T-helper 1 cell treated with Interleukin-12 subunit alpha and Interleukin-12 subunit beta and Interleukin-4 antibody, amounts not matched to agents 30 μg/mL and 1 μg/mL, for 36 hours (primary cell): ENCODE data around the gene ARFGAP3.

Source experiments
- H3K27ac Mint-ChIP-seq: one replicate; pipeline ENCODE4 v1.8.0; 2021; ENCODE audit warnings: mild to moderate bottlenecking, mixed read lengths
- H3K27me3 Mint-ChIP-seq: one replicate; pipeline ENCODE4 v1.8.0; 2021; ENCODE audit warnings: low read depth, mixed read lengths
- H3K36me3 Mint-ChIP-seq: one replicate; pipeline ENCODE4 v1.8.0; 2021; ENCODE audit warnings: low read depth, mixed read lengths
- H3K4me1 Mint-ChIP-seq: one replicate; pipeline ENCODE4 v1.8.0; 2021; ENCODE audit warnings: low read depth, mixed read lengths
- H3K4me3 Mint-ChIP-seq: one replicate; pipeline ENCODE4 v1.8.0; 2021; ENCODE audit warnings: mild to moderate bottlenecking, moderate library complexity, mixed read lengths
- H3K9me3 Mint-ChIP-seq: one replicate; pipeline ENCODE4 v1.8.0; 2021; ENCODE audit warnings: mixed read lengths

ARFGAP3 gene

GRCh38 chr22:42805998-42806830, 50.9 kb downstream of the ARFGAP3 start:
- Mint-ChIP-seq H3K9me3 (no peaks in the 10 kb centered on the region), H3K4me3 (no peak overlapping the region), H3K4me1 (no peaks in the 10 kb centered on the region), H3K27me3 (no peaks in the 10 kb centered on the region), H3K36me3 (peaks cover 15% of the 10 kb centered on the region), H3K27ac (no peak overlapping the region)

- H3K27me3 Mint-ChIP-seq: no peaks in the 10 kb centered on the region
- H3K36me3 Mint-ChIP-seq: peaks cover 15% of the 10 kb centered on the region
- no peaks in the 10 kb centered on the region for H3K9me3 Mint-ChIP-seq
- H3K4me1 Mint-ChIP-seq: no peaks in the 10 kb centered on the region
- H3K27ac Mint-ChIP-seq: no peak overlapping the region
- no peak overlapping the region for H3K4me3 Mint-ChIP-seq
Measured at GRCh38 chr22:42805016-42805997, 51.8 kb downstream of the ARFGAP3 start.

GRCh38 chr22:42803389-42803788, 53.7 kb downstream of the ARFGAP3 start:
- Mint-ChIP-seq H3K4me3 (no peak overlapping the region), H3K4me1 (no peaks in the 10 kb centered on the region), H3K36me3 (peaks cover 12% of the 10 kb centered on the region), H3K27ac (no peak overlapping the region), H3K27me3 (no peaks in the 10 kb centered on the region), H3K9me3 (no peaks in the 10 kb centered on the region)

DNA sequence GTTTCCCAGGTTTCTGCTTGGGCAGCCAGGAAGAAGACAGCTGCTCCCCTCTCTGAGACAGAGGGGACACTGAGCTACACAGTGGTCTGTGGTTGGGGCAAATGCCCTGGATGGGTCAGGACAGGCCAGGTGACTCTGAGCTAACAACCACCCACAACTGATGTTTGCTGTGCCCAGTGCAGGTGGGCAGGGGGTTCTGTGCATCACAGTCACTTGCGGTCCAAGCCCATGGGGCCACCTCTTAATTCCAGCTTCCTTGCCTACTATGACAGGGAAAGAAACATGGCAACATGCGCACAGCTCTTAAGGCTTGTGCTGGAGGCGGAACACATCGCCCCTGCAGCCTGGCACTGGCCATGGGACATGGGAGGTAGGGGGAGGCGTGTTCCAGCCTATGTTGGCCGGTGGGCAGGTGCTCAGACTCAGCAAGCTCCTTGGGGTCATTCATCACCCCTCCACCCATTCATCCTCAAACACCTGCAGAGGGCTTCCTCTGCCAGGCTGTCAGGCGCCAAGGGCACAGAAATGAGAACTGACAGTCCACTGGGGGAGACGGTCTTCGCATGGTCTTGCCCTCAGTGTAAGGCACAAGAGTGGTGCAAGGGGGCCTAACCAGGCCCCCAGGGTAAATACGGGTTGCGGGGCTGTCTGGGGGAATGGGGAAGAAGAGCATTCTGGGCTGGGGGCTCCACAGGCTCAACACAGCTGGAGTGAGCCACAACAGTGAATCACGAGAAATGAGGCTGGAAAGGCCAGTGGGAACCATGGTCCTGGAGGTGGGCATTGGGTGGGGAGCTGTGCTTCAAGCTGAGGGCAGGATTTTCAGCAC, 55.6 kb downstream of the ARFGAP3 start:
- H3K9me3 Mint-ChIP-seq: no peaks in the 10 kb centered on the region
- no peaks in the 10 kb centered on the region for H3K27me3 Mint-ChIP-seq
- no peak overlapping the region for H3K4me3 Mint-ChIP-seq
- H3K36me3 Mint-ChIP-seq: peaks cover 8% of the 10 kb centered on the region
- H3K27ac Mint-ChIP-seq: no peak overlapping the region
- H3K4me1 Mint-ChIP-seq: no peaks in the 10 kb centered on the region

GRCh38 chr22:42800451-42801251, 56.4 kb downstream of the ARFGAP3 start:
- no peak overlapping the region for H3K4me3 Mint-ChIP-seq
- H3K4me1 Mint-ChIP-seq: no peaks in the 10 kb centered on the region
- no peak overlapping the region for H3K27ac Mint-ChIP-seq
- H3K9me3 Mint-ChIP-seq: no peaks in the 10 kb centered on the region
- H3K27me3 Mint-ChIP-seq: no peaks in the 10 kb centered on the region
- H3K36me3 Mint-ChIP-seq: peaks cover 8% of the 10 kb centered on the region

DNA sequence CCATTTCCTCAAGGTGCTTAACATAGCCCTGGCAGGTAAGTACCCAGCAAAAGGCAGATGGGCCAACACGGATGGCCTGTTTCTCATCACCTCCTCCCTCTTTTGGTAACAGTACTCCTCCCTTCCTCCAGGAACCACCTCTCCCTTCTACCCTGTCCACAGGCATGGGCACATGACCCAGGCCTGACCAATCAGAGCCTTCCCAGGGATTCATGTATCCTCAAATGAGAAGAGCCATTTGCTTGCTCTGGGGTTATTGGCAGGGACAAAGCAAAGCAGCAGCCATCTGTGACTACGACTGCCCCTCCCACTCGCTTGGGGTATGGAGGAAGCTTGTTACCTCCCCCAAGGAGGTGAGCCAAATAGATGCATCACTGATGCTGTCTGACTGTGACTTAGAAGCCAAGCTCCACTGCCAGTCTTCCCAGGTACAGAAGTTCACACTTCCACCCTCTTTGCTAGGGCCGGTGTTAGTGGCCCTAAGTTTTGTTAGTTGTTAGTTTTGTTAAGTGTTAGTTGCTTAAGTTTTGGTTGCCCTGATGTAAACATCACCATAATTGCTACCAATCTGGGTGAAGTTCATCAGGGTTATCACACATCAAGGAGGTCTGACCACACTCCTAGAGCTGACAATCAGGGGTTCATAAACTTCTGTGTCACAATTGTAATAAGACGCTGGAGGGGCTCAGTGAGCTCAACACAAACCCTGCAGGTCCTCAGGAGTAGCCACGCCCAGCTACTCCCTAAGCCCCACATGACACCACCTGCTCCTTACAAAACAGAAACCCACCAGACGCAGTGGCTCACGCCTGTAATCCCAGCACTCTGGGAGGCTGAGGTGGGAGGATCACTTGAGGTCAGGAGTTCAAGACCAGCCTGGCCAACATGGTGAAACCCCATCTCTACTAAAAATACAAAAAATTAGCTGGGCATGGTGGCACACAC, 57.3 kb downstream of the ARFGAP3 start:
- Mint-ChIP-seq H3K36me3 (peaks cover 8% of the 10 kb centered on the region), H3K27me3 (no peaks in the 10 kb centered on the region), H3K4me1 (no peaks in the 10 kb centered on the region), H3K4me3 (no peak overlapping the region), H3K9me3 (no peaks in the 10 kb centered on the region), H3K27ac (no peak overlapping the region)

- Mint-ChIP-seq H3K9me3 (no peaks in the 10 kb centered on the region), H3K27ac (no peak overlapping the region), H3K27me3 (no peaks in the 10 kb centered on the region), H3K4me1 (no peaks in the 10 kb centered on the region), H3K4me3 (no peak overlapping the region), H3K36me3 (peaks cover 8% of the 10 kb centered on the region)
Measured at GRCh38 chr22:42799061-42799460, 58.0 kb downstream of the ARFGAP3 start.

GRCh38 chr22:42797011-42797410, 60.1 kb downstream of the ARFGAP3 start:
- Mint-ChIP-seq H3K27me3 (no peaks in the 10 kb centered on the region), H3K4me1 (no peaks in the 10 kb centered on the region), H3K36me3 (peaks cover 8% of the 10 kb centered on the region), H3K9me3 (no peaks in the 10 kb centered on the region), H3K4me3 (no peak overlapping the region), H3K27ac (no peak overlapping the region)

DNA sequence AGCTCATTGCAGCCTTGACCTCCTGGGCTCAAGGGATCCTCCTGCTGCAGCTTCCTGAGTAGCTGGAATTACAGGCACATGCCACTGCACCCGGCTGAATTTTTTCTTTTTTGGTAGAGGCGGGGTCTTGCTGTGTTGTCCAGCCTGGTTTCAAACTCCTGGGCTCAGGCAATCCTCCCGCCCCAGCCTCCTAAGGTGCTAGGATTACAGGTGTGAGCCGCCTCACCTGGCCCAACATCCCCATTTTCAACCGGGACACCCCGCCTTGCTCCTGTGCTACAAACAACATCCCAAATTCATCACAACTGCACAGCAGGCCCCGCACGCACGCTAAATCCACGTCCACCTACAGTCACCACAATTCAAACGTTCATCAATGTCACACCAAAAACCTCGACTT, 61.0 kb downstream of the ARFGAP3 start:
- Mint-ChIP-seq H3K9me3 (no peaks in the 10 kb centered on the region), H3K27ac (no peak overlapping the region), H3K27me3 (no peaks in the 10 kb centered on the region), H3K4me1 (no peaks in the 10 kb centered on the region), H3K4me3 (no peak overlapping the region), H3K36me3 (peaks cover 6% of the 10 kb centered on the region)

DNA sequence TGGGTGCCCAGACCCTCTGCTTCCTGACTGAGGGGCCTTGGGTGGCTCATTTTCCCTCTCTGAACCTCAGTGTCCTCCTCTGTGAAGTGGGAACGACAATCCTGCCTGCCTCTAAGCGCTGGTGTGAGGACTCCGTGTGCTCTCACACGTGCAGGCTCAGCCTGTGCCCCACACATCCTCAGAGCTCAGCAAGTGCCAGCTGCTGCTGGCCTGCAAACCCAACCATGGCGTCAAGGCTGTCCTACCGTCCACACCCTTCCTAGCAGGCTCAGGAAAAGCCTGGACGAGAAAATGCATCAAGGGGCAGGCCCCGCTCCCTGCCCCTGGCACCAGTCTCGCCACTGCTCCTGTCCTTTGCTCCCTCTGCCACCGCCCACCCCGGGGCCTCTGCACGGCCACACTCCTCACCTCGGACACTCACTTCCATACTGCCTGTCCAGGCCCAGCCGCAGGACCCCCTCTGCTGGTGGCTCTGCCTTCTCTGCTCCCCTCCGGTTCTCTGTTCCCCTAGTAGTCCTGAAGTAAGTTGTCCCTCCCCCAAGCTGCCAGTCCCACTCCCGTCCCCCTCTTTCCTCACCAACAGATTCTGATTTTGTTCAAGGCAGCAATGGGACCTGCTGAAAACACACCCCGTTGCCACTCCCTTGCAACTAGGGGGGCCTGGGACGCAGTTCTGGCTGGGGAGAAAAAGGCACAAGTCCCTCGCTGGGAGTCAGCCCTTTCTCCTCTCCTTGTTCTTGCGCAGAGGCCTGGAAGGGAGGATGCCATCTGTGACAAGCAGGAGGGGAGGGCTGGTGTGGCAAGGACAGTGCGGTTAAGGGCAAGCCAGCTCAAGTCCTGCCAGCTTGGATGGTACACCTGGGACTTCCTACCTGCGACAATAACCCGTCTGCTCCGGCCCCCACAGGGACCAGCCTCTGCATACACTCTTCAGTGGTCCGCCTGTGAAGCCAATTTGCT, 62.2 kb downstream of the ARFGAP3 start:
- no peak overlapping the region for H3K27ac Mint-ChIP-seq
- no peak overlapping the region for H3K4me3 Mint-ChIP-seq
- no peaks in the 10 kb centered on the region for H3K9me3 Mint-ChIP-seq
- H3K27me3 Mint-ChIP-seq: no peaks in the 10 kb centered on the region
- no peaks in the 10 kb centered on the region for H3K4me1 Mint-ChIP-seq
- H3K36me3 Mint-ChIP-seq: peaks cover 6% of the 10 kb centered on the region

DNA sequence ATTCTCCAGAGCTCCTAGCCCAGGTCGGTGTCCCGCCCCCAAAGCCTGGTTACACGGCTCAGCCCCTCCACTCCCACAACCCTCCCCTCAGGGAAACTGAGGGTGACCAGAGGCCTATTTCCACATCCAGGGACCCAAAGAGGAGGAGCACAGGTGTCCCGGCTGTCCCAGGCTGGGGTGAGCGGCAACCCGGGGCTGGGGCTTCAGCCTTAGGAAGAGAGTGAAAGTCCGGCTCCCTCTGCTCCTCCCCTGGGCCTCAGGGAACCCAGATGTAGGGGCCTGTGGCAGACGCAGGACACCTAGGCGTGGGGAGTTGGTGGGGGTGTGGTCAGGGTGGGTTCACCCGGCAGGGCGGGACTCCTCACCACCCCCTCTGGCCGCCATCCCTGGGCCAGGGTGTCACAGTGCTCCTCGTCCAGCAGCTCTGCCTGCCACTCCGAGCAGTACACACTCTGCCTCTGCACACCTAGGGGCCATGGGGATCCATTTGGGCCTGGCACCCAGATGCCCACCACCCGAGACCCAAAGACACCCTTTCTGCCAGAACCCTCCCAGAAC, 63.1 kb downstream of the ARFGAP3 start:
- no peaks in the 10 kb centered on the region for H3K4me1 Mint-ChIP-seq
- H3K9me3 Mint-ChIP-seq: no peaks in the 10 kb centered on the region
- no peak overlapping the region for H3K4me3 Mint-ChIP-seq
- peaks cover 6% of the 10 kb centered on the region for H3K36me3 Mint-ChIP-seq
- no peak overlapping the region for H3K27ac Mint-ChIP-seq
- no peaks in the 10 kb centered on the region for H3K27me3 Mint-ChIP-seq
